HG02642 (cell line): ENCODE results near the gene S100A3.

ENCODE experiments used
- ATAC-seq: cut with Tn5 transposase; IDR thresholded peaks from one replicate; pipeline ENCODE4 v1.9.1; 2021; ENCODE audit warnings: mild to moderate bottlenecking; ENCODE audit not compliant: unreplicated experiment, poor library complexity

Gene S100A3

GRCh38 chr1:153515504-153516394 is 33.3 kb downstream of the S100A3 start:
- no peak for ATAC-seq

GRCh38 chr1:153513666-153514065 is 35.4 kb downstream of the S100A3 start:
- no peak for ATAC-seq

GRCh38 chr1:153513023-153513422 is 36.0 kb downstream of the S100A3 start:
- ATAC-seq = no peak

GRCh38 chr1:153510984-153511410 is 38.1 kb downstream of the S100A3 start:
- ATAC-seq = no peak

- ATAC-seq = no peak
These were observed 39.2 kb downstream of the S100A3 start for GRCh38 chr1:153509729-153510354.

- no peak for ATAC-seq
These were observed 40.0 kb downstream of the S100A3 start for GRCh38 chr1:153509036-153509435.

GRCh38 chr1:153507926-153508583 is 41.0 kb downstream of the S100A3 start:
- no peak for ATAC-seq

- no peak for ATAC-seq
These were observed 42.1 kb downstream of the S100A3 start for GRCh38 chr1:153506831-153507413.

GRCh38 chr1:153506386-153506785 is 42.7 kb downstream of the S100A3 start:
- no peak for ATAC-seq

GRCh38 chr1:153505576-153505975 is 43.5 kb downstream of the S100A3 start:
- ATAC-seq = no peak

- ATAC-seq = no peak
These were observed 45.3 kb downstream of the S100A3 start for GRCh38 chr1:153503766-153504165.

GRCh38 chr1:153498746-153499145 is 50.3 kb downstream of the S100A3 start:
- no peak for ATAC-seq
